Activated gamma-delta T cell treated with anti-CD3 and anti-CD28 coated beads, Interleukin-2, amount 50 U/mL, for 16 hours (primary cell): ENCODE results near the gene SLC6A5.

ENCODE experiments used
- DNase-seq: peaks from one replicate; pipeline ENCODE4 v3.0.0-alpha.2; 2020; ENCODE audit warnings: low read depth

SLC6A5 gene

GRCh38 chr11:20621679-20622078 lies 22.3 kb downstream of the SLC6A5 start:
- no peak for DNase-seq

- DNase-seq: no peak
Measured at GRCh38 chr11:20623252-20623651, 23.8 kb downstream of the SLC6A5 start.

- no peak for DNase-seq
Measured at GRCh38 chr11:20626279-20626678, 26.9 kb downstream of the SLC6A5 start.

GRCh38 chr11:20627026-20627425 lies 27.6 kb downstream of the SLC6A5 start:
- no peak for DNase-seq

- DNase-seq: no peak
Measured at GRCh38 chr11:20627701-20628100, 28.3 kb downstream of the SLC6A5 start.

GRCh38 chr11:20631519-20632168 lies 32.2 kb downstream of the SLC6A5 start:
- DNase-seq: no peak

- DNase-seq: no peak
Measured at GRCh38 chr11:20632169-20632532, 32.7 kb downstream of the SLC6A5 start.

GRCh38 chr11:20634044-20634443 lies 34.6 kb downstream of the SLC6A5 start:
- no peak for DNase-seq

GRCh38 chr11:20634781-20635180 lies 35.4 kb downstream of the SLC6A5 start:
- DNase-seq: no peak

- no peak for DNase-seq
Measured at GRCh38 chr11:20638074-20638473, 38.7 kb downstream of the SLC6A5 start.

GRCh38 chr11:20639688-20640087 lies 40.3 kb downstream of the SLC6A5 start:
- DNase-seq: no peak

GRCh38 chr11:20640401-20640800 lies 41.0 kb downstream of the SLC6A5 start:
- no peak for DNase-seq

- no peak for DNase-seq
Measured at GRCh38 chr11:20644360-20644759, 45.0 kb downstream of the SLC6A5 start.

GRCh38 chr11:20647976-20648565 lies 48.7 kb downstream of the SLC6A5 start:
- peak; percentile 11 for DNase-seq

- no peak for DNase-seq
Measured at GRCh38 chr11:20652150-20652806, 52.9 kb downstream of the SLC6A5 start.

GRCh38 chr11:20654038-20654437 lies 54.6 kb downstream of the SLC6A5 start:
- DNase-seq: no peak

GRCh38 chr11:20656901-20657300 lies 57.5 kb downstream of the SLC6A5 start:
- no peak for DNase-seq

GRCh38 chr11:20658135-20658534 lies 58.7 kb downstream of the SLC6A5 start:
- DNase-seq: no peak

- no peak for DNase-seq
Measured at GRCh38 chr11:20661445-20661844, 62.0 kb downstream of the SLC6A5 start.

GRCh38 chr11:20661850-20662249 lies 62.4 kb downstream of the SLC6A5 start:
- DNase-seq: no peak

GRCh38 chr11:20668131-20668809 lies 68.9 kb downstream of the SLC6A5 start:
- DNase-seq: no peak

- no peak for DNase-seq
Measured at GRCh38 chr11:20668844-20669819, 69.7 kb downstream of the SLC6A5 start, which contains the start of gene NELL1. Gene NELL1 (plus strand): TSS chr11:20669586.
